ENCODE measurements around the gene SH3BGRL. TPM values are rescaled to one million over a fixed set of nuclear protein-coding genes. Genes with fewer than 3 reads are reported as not detected.

Gene SH3BGRL
- total and polyA plus RNA-seq, 2 donors (not counting 1 experiment from before 2014, with no cell fraction given): 65.6 to 105 TPM

DNA sequence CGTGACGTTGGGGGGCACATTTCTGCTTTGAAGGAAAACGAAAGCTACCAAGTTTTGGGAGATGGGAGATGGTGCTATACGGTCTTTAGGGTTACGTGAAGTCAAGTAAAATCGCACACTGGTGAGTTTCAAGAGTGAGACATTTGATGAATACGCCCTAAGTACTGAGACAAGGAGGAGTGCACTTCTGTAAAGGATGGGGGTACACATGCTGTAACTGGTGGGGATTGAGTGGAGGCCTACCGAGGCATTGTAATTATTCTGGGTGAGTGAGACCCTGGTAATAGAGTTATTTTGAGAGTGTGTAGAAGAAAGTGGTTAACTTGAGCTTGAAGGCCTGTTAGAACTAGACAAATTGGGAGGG lies 536 bp downstream of the SH3BGRL start:
- H3K9ac ChIP-seq (ENCODE audit: low read length): peak overlapping the region; percentile 73
- H3K27me3 ChIP-seq (replicated peaks in 1 of 4; ENCODE audit: control extremely low read depth in 1 of 4, control insufficient read depth in 3 of 4, insufficient read depth in 4 of 4, low read length in 3 of 4): no peaks in the 10 kb centered on the region
- DNase-seq (peak; percentile 48), ATAC-seq (ENCODE audit: low read depth) (no peak)
- H3K4me3 ChIP-seq (ENCODE audit: control extremely low read depth in 1 of 5, extremely low read depth in 1 of 5, insufficient read depth in 1 of 5, low read depth in 2 of 5, low read length in 4 of 5): peak overlapping the region; percentile 74 to 94 (median 85)
- intact Hi-C loops (cut with micrococcal nuclease): loop anchor here (1.0 to 2.0 kb wide), 2 partner anchors 81 to 394 kb away; partner anchors contain the start of gene BRWD3
- Mint-ChIP-seq H3K4me3 (peak overlapping the region; percentile 99), H3K4me1 (peaks cover 55% of the 10 kb centered on the region), H3K27ac (peak overlapping the region; percentile 97), H3K9me3 (ENCODE audit: insufficient read depth) (no peaks in the 10 kb centered on the region), H3K27me3 (no peaks in the 10 kb centered on the region)
- peaks cover 51% of the 10 kb centered on the region for H3K79me2 ChIP-seq (ENCODE audit: control insufficient read depth, insufficient read depth, low read length)
- peak overlapping the region; percentile 74 for H3K4me2 ChIP-seq (replicated peaks; ENCODE audit: low read depth, low read length, poor library complexity, severe bottlenecking)
- H3K27ac ChIP-seq (ENCODE audit: low read length in 2 of 2): peak overlapping the region; percentile 85
- ChIA-PET CTCF (interaction anchor here (1.3 kb wide), 3 partner anchors 8 to 14 kb away, joined by 3 to 5 read pairs (median 3); no protein-coding TSS in a partner anchor), POLR2A (interaction anchor here (0.6 kb wide), 3 partner anchors 178 to 395 kb away, joined by 3 to 5 read pairs (median 5); partner anchors contain the start of gene BRWD3)
- no peak for TF ChIP-seq EZH2 (IDR thresholded peaks at IDR 0.05; ENCODE audit: borderline replicate concordance, insufficient read depth, low read depth, low read length, poor library complexity, severe bottlenecking)
- TF ChIP-seq, protein P1, sequence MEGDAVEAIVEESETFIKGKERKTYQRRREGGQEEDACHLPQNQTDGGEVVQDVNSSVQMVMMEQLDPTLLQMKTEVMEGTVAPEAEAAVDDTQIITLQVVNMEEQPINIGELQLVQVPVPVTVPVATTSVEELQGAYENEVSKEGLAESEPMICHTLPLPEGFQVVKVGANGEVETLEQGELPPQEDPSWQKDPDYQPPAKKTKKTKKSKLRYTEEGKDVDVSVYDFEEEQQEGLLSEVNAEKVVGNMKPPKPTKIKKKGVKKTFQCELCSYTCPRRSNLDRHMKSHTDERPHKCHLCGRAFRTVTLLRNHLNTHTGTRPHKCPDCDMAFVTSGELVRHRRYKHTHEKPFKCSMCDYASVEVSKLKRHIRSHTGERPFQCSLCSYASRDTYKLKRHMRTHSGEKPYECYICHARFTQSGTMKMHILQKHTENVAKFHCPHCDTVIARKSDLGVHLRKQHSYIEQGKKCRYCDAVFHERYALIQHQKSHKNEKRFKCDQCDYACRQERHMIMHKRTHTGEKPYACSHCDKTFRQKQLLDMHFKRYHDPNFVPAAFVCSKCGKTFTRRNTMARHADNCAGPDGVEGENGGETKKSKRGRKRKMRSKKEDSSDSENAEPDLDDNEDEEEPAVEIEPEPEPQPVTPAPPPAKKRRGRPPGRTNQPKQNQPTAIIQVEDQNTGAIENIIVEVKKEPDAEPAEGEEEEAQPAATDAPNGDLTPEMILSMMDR (IDR thresholded peaks at IDR 0.05): no peak
- H4K20me1 ChIP-seq (ENCODE audit: control insufficient read depth, insufficient read depth, low read length, poor library complexity, severe bottlenecking): no peaks in the 10 kb centered on the region
- H2AFZ ChIP-seq (ENCODE audit: insufficient read depth, low read depth, low read length, poor library complexity, severe bottlenecking): peak overlapping the region; percentile 72
- 0% methylated on average over 8 of the region's 8 CpGs for WGBS (ENCODE audit: insufficient coverage)
- peaks cover 18 to 30% of the 10 kb centered on the region in 2 donors for H3K4me1 ChIP-seq (ENCODE audit: control insufficient read depth in 2 of 2, insufficient read depth in 2 of 2, low read length in 2 of 2)
- peaks cover 0 to 3% of the 10 kb centered on the region in 2 experiments for H3K36me3 ChIP-seq (replicated peaks in 1 of 2; ENCODE audit: control extremely low read depth in 1 of 2, control insufficient read depth in 1 of 2, extremely low read depth in 1 of 2, insufficient read depth in 2 of 2, low read length in 1 of 2)
- peaks cover 0 to 3% (median 0%) of the 10 kb centered on the region in 3 donors for H3K9me3 ChIP-seq (ENCODE audit: control extremely low read depth in 1 of 3, control insufficient read depth in 2 of 3, insufficient read depth in 1 of 3, low read length in 2 of 3)

DNA sequence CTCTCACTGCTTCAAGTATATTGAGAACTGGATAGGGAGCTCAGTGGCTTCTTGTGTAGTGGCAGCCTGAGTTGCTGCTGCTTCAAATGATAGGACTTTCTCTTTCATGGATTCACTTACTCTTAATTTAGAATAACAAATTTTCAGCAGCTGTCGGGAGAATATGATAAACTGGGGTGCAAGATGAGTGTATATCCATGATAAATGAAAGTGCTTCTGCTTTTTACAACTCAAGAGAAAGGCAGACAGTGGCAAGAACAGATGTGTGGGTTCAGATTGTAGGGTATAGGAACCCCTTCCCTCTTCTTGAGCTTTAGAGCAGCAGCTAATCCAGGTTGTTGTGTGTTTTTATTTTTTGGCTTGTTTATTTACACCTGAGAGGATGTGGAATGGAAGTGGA lies 1.0 kb downstream of the SH3BGRL start:
- H3K4me1 Mint-ChIP-seq: peaks cover 55% of the 10 kb centered on the region

More for the DNA sequence above, 1.0 kb downstream of the SH3BGRL start:
- Mint-ChIP-seq H3K27ac (peak overlapping the region; percentile 82), H3K9me3 (ENCODE audit: insufficient read depth) (no peaks in the 10 kb centered on the region), H3K4me3 (peak overlapping the region; percentile 99), H3K27me3 (no peaks in the 10 kb centered on the region)
- Histone ChIP-seq H3K9ac (ENCODE audit: low read length) (peak overlapping the region; percentile 73), H3K4me2 (replicated peaks; ENCODE audit: low read depth, low read length, poor library complexity, severe bottlenecking) (peak overlapping the region; percentile 74), H3K4me3 (ENCODE audit: control extremely low read depth in 1 of 5, extremely low read depth in 1 of 5, insufficient read depth in 1 of 5, low read depth in 2 of 5, low read length in 4 of 5) (peak overlapping the region; percentile 74 to 94 (median 85)), H4K20me1 (ENCODE audit: control insufficient read depth, insufficient read depth, low read length, poor library complexity, severe bottlenecking) (no peaks in the 10 kb centered on the region), H3K9me3 (ENCODE audit: control extremely low read depth in 1 of 3, control insufficient read depth in 2 of 3, insufficient read depth in 1 of 3, low read length in 2 of 3) (peaks cover 0 to 3% (median 0%) of the 10 kb centered on the region in 3 donors), H3K27me3 (replicated peaks in 1 of 4; ENCODE audit: control extremely low read depth in 1 of 4, control insufficient read depth in 3 of 4, insufficient read depth in 4 of 4, low read length in 3 of 4) (no peaks in the 10 kb centered on the region), H3K79me2 (ENCODE audit: control insufficient read depth, insufficient read depth, low read length) (peaks cover 56% of the 10 kb centered on the region), H3K4me1 (ENCODE audit: control insufficient read depth in 2 of 2, insufficient read depth in 2 of 2, low read length in 2 of 2) (peaks cover 18 to 30% of the 10 kb centered on the region in 2 donors), H2AFZ (ENCODE audit: insufficient read depth, low read depth, low read length, poor library complexity, severe bottlenecking) (peak overlapping the region; percentile 72), H3K27ac (ENCODE audit: low read length in 2 of 2) (peak overlapping the region; percentile 85), H3K36me3 (replicated peaks in 1 of 2; ENCODE audit: control extremely low read depth in 1 of 2, control insufficient read depth in 1 of 2, extremely low read depth in 1 of 2, insufficient read depth in 2 of 2, low read length in 1 of 2) (peaks cover 0 to 3% of the 10 kb centered on the region in 2 experiments)
- no peak for ATAC-seq (ENCODE audit: low read depth)
- TF ChIP-seq, protein P1 (IDR thresholded peaks at IDR 0.05): no peak
- TF ChIP-seq EZH2 (IDR thresholded peaks at IDR 0.05; ENCODE audit: borderline replicate concordance, insufficient read depth, low read depth, low read length, poor library complexity, severe bottlenecking): no peak
- DNase-seq: no peak
- CTCF ChIA-PET: interaction anchor here (1.3 kb wide), 3 partner anchors 8 to 13 kb away, joined by 3 to 5 read pairs (median 3); no protein-coding TSS in a partner anchor
- whole genome bisulfite sequencing (ENCODE audit: insufficient coverage): no CpG with 5 or more reads among the region's 1 CpG
- POLR2A ChIA-PET: interaction anchor here (0.6 kb wide), 2 partner anchors 177 to 394 kb away, joined by 3 to 5 read pairs; partner anchors contain the start of gene BRWD3
- intact Hi-C loops (cut with micrococcal nuclease): loop anchor here (1.0 to 2.0 kb wide), 2 partner anchors 82 to 394 kb away; partner anchors contain the start of gene BRWD3

Measured in B cell (primary cell).